ENCODE results near the gene BCOR.

BCOR gene

GRCh38 chrX:40004246-40004535 is 93.6 kb downstream of the BCOR start:
- no peak overlapping the region for H3K23ac ChIP-seq (ENCODE audit: low read length)
- H3K27me3 ChIP-seq (ENCODE audit: insufficient read depth, low read length, poor library complexity), result no peaks in the 10 kb centered on the region
- no peak overlapping the region for H2BK5ac ChIP-seq (ENCODE audit: low read length)
- H3K79me1 ChIP-seq (ENCODE audit: low read length), result no peaks in the 10 kb centered on the region
- no CpG with 5 or more reads among the region's 4 CpGs for WGBS (ENCODE audit: extremely low coverage, insufficient coverage, low lambda C conversion rate)
- no peaks in the 10 kb centered on the region for H3K36me3 ChIP-seq (ENCODE audit: control insufficient read depth, insufficient read depth, low read length)
- peak overlapping the region; percentile 46 for H3K56ac ChIP-seq (ENCODE audit: low read length)
- no peak overlapping the region for H4K5ac ChIP-seq (ENCODE audit: low read length)
- H3K79me2 ChIP-seq (ENCODE audit: control insufficient read depth, insufficient read depth, low read length), result no peaks in the 10 kb centered on the region
- no peak for DNase-seq
- no peak overlapping the region for H2BK120ac ChIP-seq (ENCODE audit: low read depth, low read length)
- H3K9ac ChIP-seq (ENCODE audit: low read length), result peak overlapping the region; percentile 21
- peak overlapping the region; percentile 9 for H3K4ac ChIP-seq (ENCODE audit: low read depth, low read length)
- H3K4me1 ChIP-seq (ENCODE audit: control insufficient read depth, low read depth, low read length), result no peaks in the 10 kb centered on the region
- no peak overlapping the region for H2BK15ac ChIP-seq (replicated peaks; ENCODE audit: low read depth)
- H2AK5ac ChIP-seq (ENCODE audit: low read length), result no peak overlapping the region
- H4K8ac ChIP-seq (ENCODE audit: low read depth, low read length), result no peak overlapping the region
- H3K4me2 ChIP-seq (ENCODE audit: low read length), result no peak overlapping the region
- no peak overlapping the region for H3K18ac ChIP-seq (ENCODE audit: low read length)
- H3K4me3 ChIP-seq (ENCODE audit: low read length), result no peak overlapping the region
- H3K27ac ChIP-seq (ENCODE audit: low read depth, low read length), result peak overlapping the region; percentile 41

GRCh38 chrX:40003428-40004245 is 94.1 kb downstream of the BCOR start:
- H3K9ac ChIP-seq (ENCODE audit: low read length), result peak overlapping the region; percentile 21
- no peak overlapping the region for H3K23ac ChIP-seq (ENCODE audit: low read length)
- no CpG with 5 or more reads among the region's 8 CpGs for WGBS (ENCODE audit: extremely low coverage, insufficient coverage, low lambda C conversion rate)
- no peaks in the 10 kb centered on the region for H3K79me2 ChIP-seq (ENCODE audit: control insufficient read depth, insufficient read depth, low read length)
- no peak overlapping the region for H3K4me2 ChIP-seq (ENCODE audit: low read length)
- no peaks in the 10 kb centered on the region for H3K27me3 ChIP-seq (ENCODE audit: insufficient read depth, low read length, poor library complexity)
- no peak overlapping the region for H2BK120ac ChIP-seq (ENCODE audit: low read depth, low read length)
- DNase-seq, result peak; percentile 47
- H2AK5ac ChIP-seq (ENCODE audit: low read length), result no peak overlapping the region
- no peak overlapping the region for H4K5ac ChIP-seq (ENCODE audit: low read length)
- H3K4me1 ChIP-seq (ENCODE audit: control insufficient read depth, low read depth, low read length), result no peaks in the 10 kb centered on the region
- peak overlapping the region; percentile 46 for H3K56ac ChIP-seq (ENCODE audit: low read length)
- H3K18ac ChIP-seq (ENCODE audit: low read length), result no peak overlapping the region
- H3K4ac ChIP-seq (ENCODE audit: low read depth, low read length), result peak overlapping the region; percentile 9
- no peaks in the 10 kb centered on the region for H3K79me1 ChIP-seq (ENCODE audit: low read length)
- H3K27ac ChIP-seq (ENCODE audit: low read depth, low read length), result peak overlapping the region; percentile 41
- H2BK5ac ChIP-seq (ENCODE audit: low read length), result no peak overlapping the region
- H3K4me3 ChIP-seq (ENCODE audit: low read length), result no peak overlapping the region
- no peaks in the 10 kb centered on the region for H3K36me3 ChIP-seq (ENCODE audit: control insufficient read depth, insufficient read depth, low read length)
- H2BK15ac ChIP-seq (replicated peaks; ENCODE audit: low read depth), result no peak overlapping the region
- H4K8ac ChIP-seq (ENCODE audit: low read depth, low read length), result no peak overlapping the region

GRCh38 chrX:40003071-40003427 is 94.7 kb downstream of the BCOR start:
- Histone ChIP-seq H2AK5ac (ENCODE audit: low read length) (no peak overlapping the region), H3K36me3 (ENCODE audit: control insufficient read depth, insufficient read depth, low read length) (no peaks in the 10 kb centered on the region), H3K4me2 (ENCODE audit: low read length) (no peak overlapping the region), H3K18ac (ENCODE audit: low read length) (peak overlapping the region; percentile 8), H3K79me2 (ENCODE audit: control insufficient read depth, insufficient read depth, low read length) (no peaks in the 10 kb centered on the region), H3K79me1 (ENCODE audit: low read length) (no peaks in the 10 kb centered on the region), H4K8ac (ENCODE audit: low read depth, low read length) (no peak overlapping the region), H3K9ac (ENCODE audit: low read length) (no peak overlapping the region), H3K4ac (ENCODE audit: low read depth, low read length) (no peak overlapping the region), H2BK15ac (replicated peaks; ENCODE audit: low read depth) (no peak overlapping the region), H3K4me3 (ENCODE audit: low read length) (no peak overlapping the region), H3K23ac (ENCODE audit: low read length) (no peak overlapping the region), H3K4me1 (ENCODE audit: control insufficient read depth, low read depth, low read length) (no peaks in the 10 kb centered on the region), H3K27ac (ENCODE audit: low read depth, low read length) (no peak overlapping the region), H2BK120ac (ENCODE audit: low read depth, low read length) (no peak overlapping the region), H3K56ac (ENCODE audit: low read length) (peak overlapping the region; percentile 27), H4K5ac (ENCODE audit: low read length) (no peak overlapping the region), H3K27me3 (ENCODE audit: insufficient read depth, low read length, poor library complexity) (no peaks in the 10 kb centered on the region), H2BK5ac (ENCODE audit: low read length) (no peak overlapping the region)
- WGBS (ENCODE audit: extremely low coverage, insufficient coverage, low lambda C conversion rate), result no CpG with 5 or more reads among the region's 4 CpGs
- DNase-seq, result no peak
